ENCODE data around the gene CMTR1. TPM values are rescaled to one million over a fixed set of nuclear protein-coding genes. Genes with fewer than 3 reads are reported as not detected.

The CMTR1 gene
- total and polyA plus RNA-seq, 10 of the 15 experiments (the other 5 are each of a cell fraction or from before 2014, with no cell fraction given), result 2.7 to 67.0 (median 46.2) TPM

DNA sequence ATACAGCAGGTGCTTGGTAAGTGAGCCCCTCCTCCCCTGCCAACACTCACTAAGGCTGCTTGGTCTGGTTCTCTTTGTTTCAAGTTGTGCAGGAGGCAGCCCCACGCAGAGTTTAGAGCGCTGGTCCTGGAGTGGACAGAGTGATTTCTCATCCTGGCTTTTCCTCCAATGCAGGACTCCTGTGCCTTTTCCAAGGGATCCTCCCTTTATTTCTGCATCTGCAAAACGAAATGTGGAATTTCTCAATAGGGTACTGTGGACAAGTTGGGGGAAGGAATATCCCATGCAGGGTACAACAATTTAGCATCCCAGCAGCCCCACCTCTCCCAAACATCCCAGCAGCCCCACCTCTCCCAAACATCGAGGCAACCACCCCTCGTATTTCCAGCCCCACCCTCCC lies 97.3 kb downstream of the CMTR1 start:
- H3K27me3 ChIP-seq (replicated peaks in 1 of 2; ENCODE audit: control insufficient read depth in 2 of 2, insufficient read depth in 2 of 2, low read length in 1 of 2), result no peaks in the 10 kb centered on the region
- no peaks in the 10 kb centered on the region for H4K20me1 ChIP-seq (ENCODE audit: control insufficient read depth, insufficient read depth)
- no peak for DNase-seq (ENCODE audit: low read depth, low spot score)
- H3K79me2 ChIP-seq (ENCODE audit: control insufficient read depth, insufficient read depth, low read length), result no peaks in the 10 kb centered on the region
- no peak for FAIRE-seq
- no peak overlapping the region for H2AFZ ChIP-seq (ENCODE audit: control insufficient read depth, low read depth, low read length)
- no peaks in the 10 kb centered on the region for H3K9me3 ChIP-seq (replicated peaks; ENCODE audit: control insufficient read depth, insufficient read depth, low read length)
- ChIA-PET POLR2A (interaction anchor here (0.6 kb wide), 1 partner anchor 947 kb away, joined by 9 read pairs; no protein-coding TSS in a partner anchor), SMC1A (ENCODE audit: uncharacterized antibody, unreplicated experiment) (interaction anchor here (0.7 to 13.3 kb wide), 8 partner anchors 8 to 158 kb away, joined by 3 to 346 read pairs (median 5); no protein-coding TSS in a partner anchor), RAD21 (ENCODE audit: unreplicated experiment) (interaction anchor here (0.7 to 1.6 kb wide), 3 partner anchors 35 to 50 kb away, joined by 3 to 5 read pairs (median 4); no protein-coding TSS in a partner anchor), CTCF (interaction anchor here (1.0 to 12.7 kb wide), 4 partner anchors 8 to 162 kb away, joined by 4 to 590 read pairs (median 20); no protein-coding TSS in a partner anchor)
- no peak overlapping the region for H3K9ac ChIP-seq (ENCODE audit: control insufficient read depth, insufficient read depth, low read length)
- in situ Hi-C loops (cut with MboI) (no loop called here), intact Hi-C loops (cut with micrococcal nuclease; ENCODE audit: unreplicated experiment) (no loop called here)
- no peak overlapping the region for H3K4me3 ChIP-seq
- H3K27ac ChIP-seq (ENCODE audit: control insufficient read depth, insufficient read depth), result no peak overlapping the region
- ATAC-seq, result no peak
- H3K4me2 ChIP-seq (ENCODE audit: control insufficient read depth, insufficient read depth), result no peak overlapping the region
- 35% methylated on average over 5 of the region's 5 CpGs for WGBS (ENCODE audit: insufficient coverage, insufficient replicate concordance, low lambda C conversion rate, missing lambda C conversion rate)
- H3K4me1 ChIP-seq (ENCODE audit: control insufficient read depth, insufficient read depth, low read length), result no peaks in the 10 kb centered on the region
- BruUV-seq (replicated peaks), result no TSS peak
- no peaks in the 10 kb centered on the region for H3K36me3 ChIP-seq (ENCODE audit: control insufficient read depth in 2 of 2, insufficient read depth in 2 of 2, low read length in 1 of 2)
- TF ChIP-seq ZZZ3 (IDR thresholded peaks at IDR 0.05; ENCODE audit: control insufficient read depth, insufficient read length, low read depth) (no peak), PAX8 (IDR thresholded peaks at IDR 0.05) (no peak), ZNF207 (IDR thresholded peaks at IDR 0.05; ENCODE audit: borderline replicate concordance) (no peak), ETV6 (conservative IDR thresholded peaks at IDR 0.05 in 1 of 2, IDR thresholded peaks at IDR 0.05 in 1 of 2; ENCODE audit: borderline replicate concordance in 1 of 2, low read depth in 1 of 2) (no peak), SMAD1 (IDR thresholded peaks at IDR 0.05; ENCODE audit: low read depth, partially characterized antibody) (no peak), JUND (IDR thresholded peaks at IDR 0.05; ENCODE audit: low read depth, low read length) (no peak), RAD51 (IDR thresholded peaks at IDR 0.05) (no peak), RB1 (IDR thresholded peaks at IDR 0.05; ENCODE audit: borderline replicate concordance) (no peak), NFYA (IDR thresholded peaks at IDR 0.05; ENCODE audit: borderline replicate concordance, low read depth, low read length) (no peak), RBBP5 (conservative IDR thresholded peaks at IDR 0.05) (no peak)
- TF ChIP-seq, protein P1, sequence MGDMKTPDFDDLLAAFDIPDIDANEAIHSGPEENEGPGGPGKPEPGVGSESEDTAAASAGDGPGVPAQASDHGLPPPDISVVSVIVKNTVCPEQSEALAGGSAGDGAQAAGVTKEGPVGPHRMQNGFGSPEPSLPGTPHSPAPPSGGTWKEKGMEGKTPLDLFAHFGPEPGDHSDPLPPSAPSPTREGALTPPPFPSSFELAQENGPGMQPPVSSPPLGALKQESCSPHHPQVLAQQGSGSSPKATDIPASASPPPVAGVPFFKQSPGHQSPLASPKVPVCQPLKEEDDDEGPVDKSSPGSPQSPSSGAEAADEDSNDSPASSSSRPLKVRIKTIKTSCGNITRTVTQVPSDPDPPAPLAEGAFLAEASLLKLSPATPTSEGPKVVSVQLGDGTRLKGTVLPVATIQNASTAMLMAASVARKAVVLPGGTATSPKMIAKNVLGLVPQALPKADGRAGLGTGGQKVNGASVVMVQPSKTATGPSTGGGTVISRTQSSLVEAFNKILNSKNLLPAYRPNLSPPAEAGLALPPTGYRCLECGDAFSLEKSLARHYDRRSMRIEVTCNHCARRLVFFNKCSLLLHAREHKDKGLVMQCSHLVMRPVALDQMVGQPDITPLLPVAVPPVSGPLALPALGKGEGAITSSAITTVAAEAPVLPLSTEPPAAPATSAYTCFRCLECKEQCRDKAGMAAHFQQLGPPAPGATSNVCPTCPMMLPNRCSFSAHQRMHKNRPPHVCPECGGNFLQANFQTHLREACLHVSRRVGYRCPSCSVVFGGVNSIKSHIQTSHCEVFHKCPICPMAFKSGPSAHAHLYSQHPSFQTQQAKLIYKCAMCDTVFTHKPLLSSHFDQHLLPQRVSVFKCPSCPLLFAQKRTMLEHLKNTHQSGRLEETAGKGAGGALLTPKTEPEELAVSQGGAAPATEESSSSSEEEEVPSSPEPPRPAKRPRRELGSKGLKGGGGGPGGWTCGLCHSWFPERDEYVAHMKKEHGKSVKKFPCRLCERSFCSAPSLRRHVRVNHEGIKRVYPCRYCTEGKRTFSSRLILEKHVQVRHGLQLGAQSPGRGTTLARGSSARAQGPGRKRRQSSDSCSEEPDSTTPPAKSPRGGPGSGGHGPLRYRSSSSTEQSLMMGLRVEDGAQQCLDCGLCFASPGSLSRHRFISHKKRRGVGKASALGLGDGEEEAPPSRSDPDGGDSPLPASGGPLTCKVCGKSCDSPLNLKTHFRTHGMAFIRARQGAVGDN (IDR thresholded peaks at IDR 0.05), result no peak
- TF ChIP-seq, protein P2, sequence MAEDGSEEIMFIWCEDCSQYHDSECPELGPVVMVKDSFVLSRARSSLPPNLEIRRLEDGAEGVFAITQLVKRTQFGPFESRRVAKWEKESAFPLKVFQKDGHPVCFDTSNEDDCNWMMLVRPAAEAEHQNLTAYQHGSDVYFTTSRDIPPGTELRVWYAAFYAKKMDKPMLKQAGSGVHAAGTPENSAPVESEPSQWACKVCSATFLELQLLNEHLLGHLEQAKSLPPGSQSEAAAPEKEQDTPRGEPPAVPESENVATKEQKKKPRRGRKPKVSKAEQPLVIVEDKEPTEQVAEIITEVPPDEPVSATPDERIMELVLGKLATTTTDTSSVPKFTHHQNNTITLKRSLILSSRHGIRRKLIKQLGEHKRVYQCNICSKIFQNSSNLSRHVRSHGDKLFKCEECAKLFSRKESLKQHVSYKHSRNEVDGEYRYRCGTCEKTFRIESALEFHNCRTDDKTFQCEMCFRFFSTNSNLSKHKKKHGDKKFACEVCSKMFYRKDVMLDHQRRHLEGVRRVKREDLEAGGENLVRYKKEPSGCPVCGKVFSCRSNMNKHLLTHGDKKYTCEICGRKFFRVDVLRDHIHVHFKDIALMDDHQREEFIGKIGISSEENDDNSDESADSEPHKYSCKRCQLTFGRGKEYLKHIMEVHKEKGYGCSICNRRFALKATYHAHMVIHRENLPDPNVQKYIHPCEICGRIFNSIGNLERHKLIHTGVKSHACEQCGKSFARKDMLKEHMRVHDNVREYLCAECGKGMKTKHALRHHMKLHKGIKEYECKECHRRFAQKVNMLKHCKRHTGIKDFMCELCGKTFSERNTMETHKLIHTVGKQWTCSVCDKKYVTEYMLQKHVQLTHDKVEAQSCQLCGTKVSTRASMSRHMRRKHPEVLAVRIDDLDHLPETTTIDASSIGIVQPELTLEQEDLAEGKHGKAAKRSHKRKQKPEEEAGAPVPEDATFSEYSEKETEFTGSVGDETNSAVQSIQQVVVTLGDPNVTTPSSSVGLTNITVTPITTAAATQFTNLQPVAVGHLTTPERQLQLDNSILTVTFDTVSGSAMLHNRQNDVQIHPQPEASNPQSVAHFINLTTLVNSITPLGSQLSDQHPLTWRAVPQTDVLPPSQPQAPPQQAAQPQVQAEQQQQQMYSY (CRISPR knock-in tag; IDR thresholded peaks at IDR 0.05), result no peak
- TF ChIP-seq, protein P3, sequence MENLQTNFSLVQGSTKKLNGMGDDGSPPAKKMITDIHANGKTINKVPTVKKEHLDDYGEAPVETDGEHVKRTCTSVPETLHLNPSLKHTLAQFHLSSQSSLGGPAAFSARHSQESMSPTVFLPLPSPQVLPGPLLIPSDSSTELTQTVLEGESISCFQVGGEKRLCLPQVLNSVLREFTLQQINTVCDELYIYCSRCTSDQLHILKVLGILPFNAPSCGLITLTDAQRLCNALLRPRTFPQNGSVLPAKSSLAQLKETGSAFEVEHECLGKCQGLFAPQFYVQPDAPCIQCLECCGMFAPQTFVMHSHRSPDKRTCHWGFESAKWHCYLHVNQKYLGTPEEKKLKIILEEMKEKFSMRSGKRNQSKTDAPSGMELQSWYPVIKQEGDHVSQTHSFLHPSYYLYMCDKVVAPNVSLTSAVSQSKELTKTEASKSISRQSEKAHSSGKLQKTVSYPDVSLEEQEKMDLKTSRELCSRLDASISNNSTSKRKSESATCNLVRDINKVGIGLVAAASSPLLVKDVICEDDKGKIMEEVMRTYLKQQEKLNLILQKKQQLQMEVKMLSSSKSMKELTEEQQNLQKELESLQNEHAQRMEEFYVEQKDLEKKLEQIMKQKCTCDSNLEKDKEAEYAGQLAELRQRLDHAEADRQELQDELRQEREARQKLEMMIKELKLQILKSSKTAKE (IDR thresholded peaks at IDR 0.05; ENCODE audit: low read depth, poor library complexity, severe bottlenecking), result no peak

All from GM12878 (cell line).